Keratinocyte (primary cell): ENCODE data around the gene FAM237A. TPM values are rescaled to one million over a fixed set of nuclear protein-coding genes. Genes with fewer than 3 reads are reported as not detected.

ENCODE experiments used
- DNase-seq: peaks from one replicate; pipeline ENCODE4 v3.0.0-alpha.2; 2011; ENCODE audit warnings: low read depth, missing footprints, low spot score
- FAIRE-seq: peaks from 2 replicates; lab custom pipeline; 2011; peaks lifted over from hg19 to GRCh38; lab: Jason Lieb, UNC
- H2AFZ ChIP-seq: 2 replicates; pipeline ENCODE4 v1.6.0; 2012; ENCODE audit warnings: low read length, control low read depth, inconsistent platforms; ENCODE audit not compliant: control insufficient read depth
- H3K27ac ChIP-seq: 2 replicates; pipeline ENCODE4 v1.5.1; 2011; ENCODE audit warnings: low read length; ENCODE audit not compliant: control insufficient read depth, insufficient read depth
- H3K27me3 ChIP-seq: 3 replicates; pipeline ENCODE4 v1.6.0; 2011; ENCODE audit warnings: low read length; ENCODE audit not compliant: control insufficient read depth, insufficient read depth; ENCODE audit errors: extremely low read depth
- H3K36me3 ChIP-seq, 2 experiments: 2 replicates in 1 of 2; 3 replicates in 1 of 2; pipeline ENCODE4 v1.5.1; 2011; ENCODE audit warnings: low read length in 2 of 2, mild to moderate bottlenecking in 1 of 2; ENCODE audit not compliant: control insufficient read depth in 2 of 2, insufficient read depth in 2 of 2; ENCODE audit errors: extremely low read depth in 1 of 2
- H3K4me1 ChIP-seq: 3 replicates; pipeline ENCODE4 v1.5.1; 2011; ENCODE audit warnings: low read length; ENCODE audit not compliant: control insufficient read depth, insufficient read depth; ENCODE audit errors: extremely low read depth
- H3K4me2 ChIP-seq: 3 replicates; pipeline ENCODE4 v1.6.0; 2011; ENCODE audit warnings: low read depth, low read length; ENCODE audit not compliant: control insufficient read depth, insufficient read depth; ENCODE audit errors: extremely low read depth
- H3K4me3 ChIP-seq, 3 experiments: fragments of 200-600 bp in 1 of 3; sonication (generic) in 1 of 3; 2 replicates in 2 of 3; 3 replicates in 1 of 3; pipeline ENCODE4 v1.5.1; 2011 to 2016; ENCODE audit warnings: low read length in 3 of 3, mild to moderate bottlenecking in 3 of 3, control low read depth in 2 of 3, inconsistent platforms in 1 of 3, low read depth in 1 of 3, mixed read lengths in 1 of 3, mixed run types in 1 of 3, moderate library complexity in 1 of 3; ENCODE audit not compliant: control insufficient read depth in 2 of 3, insufficient read depth in 2 of 3; ENCODE audit errors: extremely low read depth in 1 of 3
- H3K79me2 ChIP-seq: 2 replicates; pipeline ENCODE4 v1.6.0; 2012; ENCODE audit warnings: low read length; ENCODE audit not compliant: control insufficient read depth, insufficient read depth
- H3K9ac ChIP-seq: 3 replicates; pipeline ENCODE4 v1.6.0; 2011; ENCODE audit warnings: low read length; ENCODE audit not compliant: control insufficient read depth, insufficient read depth; ENCODE audit errors: extremely low read depth
- H3K9me1 ChIP-seq: 3 replicates; pipeline ENCODE4 v1.6.0; 2011; ENCODE audit warnings: low read length; ENCODE audit not compliant: control insufficient read depth, insufficient read depth; ENCODE audit errors: extremely low read depth
- H3K9me3 ChIP-seq: 2 replicates; pipeline ENCODE4 v1.5.1; 2012; ENCODE audit warnings: low read depth, low read length; ENCODE audit not compliant: control insufficient read depth
- H4K20me1 ChIP-seq: 3 replicates; pipeline ENCODE4 v1.6.0; 2011; ENCODE audit warnings: low read length; ENCODE audit not compliant: control insufficient read depth, insufficient read depth; ENCODE audit errors: extremely low read depth
- EZH2 ChIP-seq: IDR thresholded peaks from one replicate; pipeline ENCODE4 v1.6.1; 2012; ENCODE audit warnings: inconsistent platforms, mild to moderate bottlenecking, low read length, moderate library complexity
- dilution Hi-C: fragments of 300-500 bp; cut with MboI; formaldehyde crosslinking; loops from one replicate; pipeline ENCODE4 v1.7.0; 2020; ENCODE audit warnings: low sequenced_read_pairs; ENCODE audit not compliant: extremely low pct_ligation_motif_present
- polyA plus RNA-seq, 5 experiments: library from polyadenylated mRNA; depleted of rRNA in 3 of 5; stranded (reverse) in 3 of 5; stranded (forward) in 1 of 5; unstranded in 1 of 5; fragments of >200 nt; gene quantifications; 1 replicate in 1 of 5; 2 replicates in 3 of 5; 3 replicates in 1 of 5; pipeline versions ENCODE4 v1.2.1 to v1.2.3, GENCODE V29; 2011 to 2012; ENCODE audit warnings: missing spikeins in 2 of 5, low read depth in 1 of 5, low replicate concordance in 1 of 5
- TF ChIP-seq, protein P1 (sequence below), 3 experiments: IDR thresholded peaks in 1 of 3; conservative IDR thresholded peaks in 1 of 3; optimal IDR thresholded peaks in 1 of 3; 2 replicates in 2 of 3; 3 replicates in 1 of 3; pipeline versions ENCODE3 to v1.5.1; 2011; ENCODE audit warnings: low read length in 3 of 3, mild to moderate bottlenecking in 3 of 3, moderate library complexity in 2 of 3, control low read depth in 1 of 3, inconsistent platforms in 1 of 3; ENCODE audit not compliant: insufficient read depth in 2 of 3; ENCODE audit errors: extremely low read depth in 1 of 3

The FAM237A gene
- polyA plus RNA-seq, 1 donor (not counting 4 experiments of a cell fraction or from before 2014, with no cell fraction given), result not detected

DNA sequence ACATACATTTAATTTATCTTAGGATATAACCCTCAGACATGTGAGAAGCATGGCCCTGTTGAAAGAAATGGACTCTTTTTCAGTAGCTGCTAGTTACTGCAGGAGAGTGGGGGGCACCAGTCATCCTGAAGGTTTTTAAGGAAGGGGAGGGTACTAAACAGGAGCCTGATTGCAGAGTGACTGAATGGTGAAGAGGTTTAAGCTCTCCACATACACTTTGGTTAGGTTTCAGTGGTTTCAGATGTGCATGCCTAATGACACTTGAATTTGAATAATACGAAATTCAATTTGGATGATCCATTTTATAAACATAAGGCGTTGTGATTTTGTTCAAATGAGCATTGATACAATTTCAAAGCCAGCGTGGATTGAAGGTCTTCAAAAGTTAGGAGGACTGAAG lies 10.9 kb upstream of the FAM237A start:
- Histone ChIP-seq H3K9me1 (no peaks in the 10 kb centered on the region), H3K79me2 (no peaks in the 10 kb centered on the region), H3K4me3 (no peak overlapping the region), H3K4me2 (no peak overlapping the region), H3K9ac (no peak overlapping the region), H3K36me3 (no peaks in the 10 kb centered on the region), H3K27ac (no peak overlapping the region), H3K9me3 (no peaks in the 10 kb centered on the region), H2AFZ (no peak overlapping the region), H3K4me1 (no peaks in the 10 kb centered on the region), H3K27me3 (peaks cover 4% of the 10 kb centered on the region), H4K20me1 (no peaks in the 10 kb centered on the region)
- FAIRE-seq (no peak), DNase-seq (no peak)
- TF ChIP-seq, protein P1, sequence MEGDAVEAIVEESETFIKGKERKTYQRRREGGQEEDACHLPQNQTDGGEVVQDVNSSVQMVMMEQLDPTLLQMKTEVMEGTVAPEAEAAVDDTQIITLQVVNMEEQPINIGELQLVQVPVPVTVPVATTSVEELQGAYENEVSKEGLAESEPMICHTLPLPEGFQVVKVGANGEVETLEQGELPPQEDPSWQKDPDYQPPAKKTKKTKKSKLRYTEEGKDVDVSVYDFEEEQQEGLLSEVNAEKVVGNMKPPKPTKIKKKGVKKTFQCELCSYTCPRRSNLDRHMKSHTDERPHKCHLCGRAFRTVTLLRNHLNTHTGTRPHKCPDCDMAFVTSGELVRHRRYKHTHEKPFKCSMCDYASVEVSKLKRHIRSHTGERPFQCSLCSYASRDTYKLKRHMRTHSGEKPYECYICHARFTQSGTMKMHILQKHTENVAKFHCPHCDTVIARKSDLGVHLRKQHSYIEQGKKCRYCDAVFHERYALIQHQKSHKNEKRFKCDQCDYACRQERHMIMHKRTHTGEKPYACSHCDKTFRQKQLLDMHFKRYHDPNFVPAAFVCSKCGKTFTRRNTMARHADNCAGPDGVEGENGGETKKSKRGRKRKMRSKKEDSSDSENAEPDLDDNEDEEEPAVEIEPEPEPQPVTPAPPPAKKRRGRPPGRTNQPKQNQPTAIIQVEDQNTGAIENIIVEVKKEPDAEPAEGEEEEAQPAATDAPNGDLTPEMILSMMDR (optimal IDR thresholded peaks at IDR 0.05 in 1 of 3, IDR thresholded peaks at IDR 0.05 in 1 of 3, conservative IDR thresholded peaks at IDR 0.05 in 1 of 3; ENCODE audit: extremely low read depth in 1 of 3, insufficient read depth in 2 of 3, low read length in 3 of 3), result no peak
- no peak for TF ChIP-seq EZH2
- dilution Hi-C loops, result no loop called here

DNA sequence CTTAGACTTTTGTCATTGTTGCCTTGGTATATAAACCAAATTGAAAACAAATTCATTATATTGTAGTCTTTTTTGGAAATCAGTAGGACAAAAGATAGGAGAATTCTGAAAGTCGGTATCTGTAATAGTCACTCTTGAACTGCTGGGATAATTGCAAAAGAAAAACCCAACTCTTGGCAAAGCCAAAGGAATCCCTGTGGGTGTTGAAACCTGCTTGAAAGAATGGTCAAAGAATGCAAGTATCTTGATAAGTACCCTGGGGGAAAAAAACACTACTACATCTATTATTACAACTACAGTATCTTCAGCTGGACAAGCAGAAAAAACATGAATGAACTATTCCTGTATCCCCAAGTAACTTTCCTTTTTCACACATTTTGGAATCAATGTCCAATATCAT lies 7.3 kb upstream of the FAM237A start:
- Histone ChIP-seq H3K9me3 (no peaks in the 10 kb centered on the region), H4K20me1 (no peaks in the 10 kb centered on the region), H3K4me3 (no peak overlapping the region), H3K27ac (no peak overlapping the region), H3K9me1 (no peaks in the 10 kb centered on the region), H3K4me1 (no peaks in the 10 kb centered on the region), H2AFZ (no peak overlapping the region), H3K4me2 (no peak overlapping the region), H3K79me2 (no peaks in the 10 kb centered on the region), H3K27me3 (no peaks in the 10 kb centered on the region), H3K36me3 (no peaks in the 10 kb centered on the region), H3K9ac (no peak overlapping the region)
- dilution Hi-C loops, result no loop called here
- DNase-seq, result no peak
- no peak for FAIRE-seq
- TF ChIP-seq EZH2, result no peak
- TF ChIP-seq, protein P1 (optimal IDR thresholded peaks at IDR 0.05 in 1 of 3, IDR thresholded peaks at IDR 0.05 in 1 of 3, conservative IDR thresholded peaks at IDR 0.05 in 1 of 3; ENCODE audit: extremely low read depth in 1 of 3, insufficient read depth in 2 of 3, low read length in 3 of 3), result no peak
